ENCODE data around the gene KIAA0232. TPM values are rescaled to one million over a fixed set of nuclear protein-coding genes. Genes with fewer than 3 reads are reported as not detected.

The KIAA0232 gene
- total and polyA plus RNA-seq, 10 of the 15 experiments (the other 5 are each of a cell fraction or from before 2014, with no cell fraction given): 2.8 to 15.1 (median 10.8) TPM

DNA sequence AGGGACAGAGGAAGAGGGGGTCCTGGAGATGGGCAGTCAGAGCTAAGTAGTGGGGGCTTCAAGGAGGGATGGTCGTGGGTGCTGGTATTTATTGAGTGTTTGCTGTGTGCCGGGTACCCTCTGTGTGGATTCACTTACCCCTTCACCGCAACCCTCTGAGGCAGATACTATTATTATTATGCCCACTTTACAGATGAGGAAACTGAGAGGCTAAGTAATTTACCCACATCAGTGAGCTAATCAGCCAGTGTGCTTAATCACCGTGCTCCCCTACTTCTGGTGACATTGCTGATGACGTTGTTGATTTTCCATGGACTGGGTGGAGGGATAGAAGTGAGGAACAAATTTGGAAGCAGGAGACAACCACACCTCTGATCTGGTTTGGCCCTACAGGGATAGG lies 4.1 kb upstream of the KIAA0232 start:
- BruUV-seq (replicated peaks): no TSS peak

More for the DNA sequence above, 4.1 kb upstream of the KIAA0232 start:
- H3K27me3 ChIP-seq (replicated peaks in 1 of 2; ENCODE audit: control insufficient read depth in 2 of 2, insufficient read depth in 2 of 2, low read length in 1 of 2): peaks cover 0 to 3% of the 10 kb centered on the region in 2 experiments; a peak in 1 of 4 replicates
- H3K9ac ChIP-seq (ENCODE audit: control insufficient read depth, insufficient read depth, low read length): no peak overlapping the region
- ChIA-PET POLR2A (interaction anchor here (1.0 kb wide), 1 partner anchor 95 kb away, joined by 3 read pairs; no protein-coding TSS in a partner anchor), RAD21 (ENCODE audit: unreplicated experiment) (interaction anchor here (0.5 to 5.4 kb wide), 11 partner anchors 9 to 234 kb away, joined by 3 to 87 read pairs (median 5); no protein-coding TSS in a partner anchor), CTCF (interaction anchor here (0.7 to 19.6 kb wide), 12 partner anchors 9 to 292 kb away, joined by 3 to 300 read pairs (median 5); no protein-coding TSS in a partner anchor), SMC1A (ENCODE audit: uncharacterized antibody, unreplicated experiment) (interaction anchor here (0.8 to 6.5 kb wide), 18 partner anchors 9 to 291 kb away, joined by 3 to 110 read pairs (median 4); no protein-coding TSS in a partner anchor)
- H4K20me1 ChIP-seq (ENCODE audit: control insufficient read depth, insufficient read depth): no peaks in the 10 kb centered on the region
- H3K4me2 ChIP-seq (ENCODE audit: control insufficient read depth, insufficient read depth): no peak overlapping the region
- H3K79me2 ChIP-seq (ENCODE audit: control insufficient read depth, insufficient read depth, low read length): peaks cover 6% of the 10 kb centered on the region
- intact Hi-C loops (cut with micrococcal nuclease; ENCODE audit: unreplicated experiment): loop anchor here (2.0 kb wide), 1 partner anchor 96 kb away; no protein-coding TSS in a partner anchor
- H3K4me1 ChIP-seq (ENCODE audit: control insufficient read depth, insufficient read depth, low read length): peaks cover 10% of the 10 kb centered on the region; the same call in 1 of the 2 replicates
- no peak overlapping the region for H2AFZ ChIP-seq (ENCODE audit: control insufficient read depth, low read depth, low read length)
- ATAC-seq: no peak
- H3K4me3 ChIP-seq: no peak overlapping the region
- WGBS (ENCODE audit: insufficient coverage, insufficient replicate concordance, low lambda C conversion rate, missing lambda C conversion rate): 69% methylated on average over 5 of the region's 5 CpGs
- in situ Hi-C loops (cut with MboI): no loop called here
- no peak for FAIRE-seq
- no peaks in the 10 kb centered on the region for H3K36me3 ChIP-seq (ENCODE audit: control insufficient read depth in 2 of 2, insufficient read depth in 2 of 2, low read length in 1 of 2)
- TF ChIP-seq SPI1 (IDR thresholded peaks at IDR 0.05; ENCODE audit: borderline replicate concordance, insufficient read depth, low read depth, low read length) (no peak), CREM (IDR thresholded peaks at IDR 0.05; ENCODE audit: low read depth) (no peak), SIN3A (IDR thresholded peaks at IDR 0.05; ENCODE audit: low read depth, low read length) (no peak), ZZZ3 (IDR thresholded peaks at IDR 0.05; ENCODE audit: control insufficient read depth, insufficient read length, low read depth) (no peak), SREBF2 (IDR thresholded peaks at IDR 0.05; ENCODE audit: low read length) (no peak), ZNF274 (IDR thresholded peaks at IDR 0.05; ENCODE audit: insufficient read depth, insufficient read length) (no peak), ZNF24 (IDR thresholded peaks at IDR 0.05) (no peak), POLR2AphosphoS2 (IDR thresholded peaks at IDR 0.05; ENCODE audit: low read depth, low read length) (no peak), CHD2 (IDR thresholded peaks at IDR 0.05; ENCODE audit: borderline replicate concordance, low read depth, low read length) (no peak), RFX5 (IDR thresholded peaks at IDR 0.05; ENCODE audit: low read depth, low read length) (no peak), MYB (IDR thresholded peaks at IDR 0.05; ENCODE audit: borderline replicate concordance, low read depth, low read length) (no peak), RAD51 (IDR thresholded peaks at IDR 0.05) (no peak)
- TF ChIP-seq, protein P1, sequence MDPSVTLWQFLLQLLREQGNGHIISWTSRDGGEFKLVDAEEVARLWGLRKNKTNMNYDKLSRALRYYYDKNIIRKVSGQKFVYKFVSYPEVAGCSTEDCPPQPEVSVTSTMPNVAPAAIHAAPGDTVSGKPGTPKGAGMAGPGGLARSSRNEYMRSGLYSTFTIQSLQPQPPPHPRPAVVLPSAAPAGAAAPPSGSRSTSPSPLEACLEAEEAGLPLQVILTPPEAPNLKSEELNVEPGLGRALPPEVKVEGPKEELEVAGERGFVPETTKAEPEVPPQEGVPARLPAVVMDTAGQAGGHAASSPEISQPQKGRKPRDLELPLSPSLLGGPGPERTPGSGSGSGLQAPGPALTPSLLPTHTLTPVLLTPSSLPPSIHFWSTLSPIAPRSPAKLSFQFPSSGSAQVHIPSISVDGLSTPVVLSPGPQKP (IDR thresholded peaks at IDR 0.05; ENCODE audit: low read depth, low read length): no peak
- TF ChIP-seq, protein P2, sequence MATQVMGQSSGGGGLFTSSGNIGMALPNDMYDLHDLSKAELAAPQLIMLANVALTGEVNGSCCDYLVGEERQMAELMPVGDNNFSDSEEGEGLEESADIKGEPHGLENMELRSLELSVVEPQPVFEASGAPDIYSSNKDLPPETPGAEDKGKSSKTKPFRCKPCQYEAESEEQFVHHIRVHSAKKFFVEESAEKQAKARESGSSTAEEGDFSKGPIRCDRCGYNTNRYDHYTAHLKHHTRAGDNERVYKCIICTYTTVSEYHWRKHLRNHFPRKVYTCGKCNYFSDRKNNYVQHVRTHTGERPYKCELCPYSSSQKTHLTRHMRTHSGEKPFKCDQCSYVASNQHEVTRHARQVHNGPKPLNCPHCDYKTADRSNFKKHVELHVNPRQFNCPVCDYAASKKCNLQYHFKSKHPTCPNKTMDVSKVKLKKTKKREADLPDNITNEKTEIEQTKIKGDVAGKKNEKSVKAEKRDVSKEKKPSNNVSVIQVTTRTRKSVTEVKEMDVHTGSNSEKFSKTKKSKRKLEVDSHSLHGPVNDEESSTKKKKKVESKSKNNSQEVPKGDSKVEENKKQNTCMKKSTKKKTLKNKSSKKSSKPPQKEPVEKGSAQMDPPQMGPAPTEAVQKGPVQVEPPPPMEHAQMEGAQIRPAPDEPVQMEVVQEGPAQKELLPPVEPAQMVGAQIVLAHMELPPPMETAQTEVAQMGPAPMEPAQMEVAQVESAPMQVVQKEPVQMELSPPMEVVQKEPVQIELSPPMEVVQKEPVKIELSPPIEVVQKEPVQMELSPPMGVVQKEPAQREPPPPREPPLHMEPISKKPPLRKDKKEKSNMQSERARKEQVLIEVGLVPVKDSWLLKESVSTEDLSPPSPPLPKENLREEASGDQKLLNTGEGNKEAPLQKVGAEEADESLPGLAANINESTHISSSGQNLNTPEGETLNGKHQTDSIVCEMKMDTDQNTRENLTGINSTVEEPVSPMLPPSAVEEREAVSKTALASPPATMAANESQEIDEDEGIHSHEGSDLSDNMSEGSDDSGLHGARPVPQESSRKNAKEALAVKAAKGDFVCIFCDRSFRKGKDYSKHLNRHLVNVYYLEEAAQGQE (IDR thresholded peaks at IDR 0.05; ENCODE audit: low read depth, low read length): no peak
- TF ChIP-seq, protein P3, sequence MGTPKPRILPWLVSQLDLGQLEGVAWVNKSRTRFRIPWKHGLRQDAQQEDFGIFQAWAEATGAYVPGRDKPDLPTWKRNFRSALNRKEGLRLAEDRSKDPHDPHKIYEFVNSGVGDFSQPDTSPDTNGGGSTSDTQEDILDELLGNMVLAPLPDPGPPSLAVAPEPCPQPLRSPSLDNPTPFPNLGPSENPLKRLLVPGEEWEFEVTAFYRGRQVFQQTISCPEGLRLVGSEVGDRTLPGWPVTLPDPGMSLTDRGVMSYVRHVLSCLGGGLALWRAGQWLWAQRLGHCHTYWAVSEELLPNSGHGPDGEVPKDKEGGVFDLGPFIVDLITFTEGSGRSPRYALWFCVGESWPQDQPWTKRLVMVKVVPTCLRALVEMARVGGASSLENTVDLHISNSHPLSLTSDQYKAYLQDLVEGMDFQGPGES (IDR thresholded peaks at IDR 0.05): no peak
- no peak for DNase-seq (ENCODE audit: low read depth, low spot score)
- H3K27ac ChIP-seq (ENCODE audit: control insufficient read depth, insufficient read depth): no peak overlapping the region
- H3K9me3 ChIP-seq (replicated peaks; ENCODE audit: control insufficient read depth, insufficient read depth, low read length): no peaks in the 10 kb centered on the region

Measured in GM12878 (cell line).